Lower leg skin (tissue), 4 donors: ENCODE measurements around the gene WWOX. TPM values are rescaled to one million over a fixed set of nuclear protein-coding genes. Genes with fewer than 3 reads are reported as not detected.

ENCODE experiments used
- DNase-seq, 2 donors: peaks; one replicate each; pipeline ENCODE4 v3.0.0-alpha.2; 2019; ENCODE audit warnings: low spot score in 2 of 2
- H3K4me3 ChIP-seq: fragments of 200-600 bp; sonication (generic); 2 replicates; pipeline ENCODE4 v1.5.1; 2017; ENCODE audit warnings: mild to moderate bottlenecking, low read depth; ENCODE audit not compliant: poor library complexity, severe bottlenecking
- POLR2A ChIP-seq, 2 donors: fragments of 450-650 bp; IDR thresholded peaks; one replicate each; pipeline ENCODE4 v1.6.1; 2016 to 2017; ENCODE audit warnings: antibody characterized with exemption in 2 of 2, mild to moderate bottlenecking in 1 of 2, moderate library complexity in 1 of 2
- WGBS, 2 donors: methylation state at CpG; one replicate each; pipeline ENCODE4 v1.1.5; 2018; 5-methylcytosine and 5-hydroxymethylcytosine counted together
- intact Hi-C: fragments of 100-400 bp; cut with DNase I; formaldehyde crosslinking; loops from one replicate; pipeline ENCODE4 v1.15.0; 2023; ENCODE audit warnings: low total_unique reads
- total RNA-seq, 4 donors: library from RNA; depleted of rRNA; stranded (reverse); fragments of >200 nt; gene quantifications; one replicate each; pipeline ENCODE4 v1.1.0, GENCODE V29; 2016
- TF ChIP-seq, protein P1 (sequence below), 3 donors: fragments of 450-650 bp; IDR thresholded peaks; one replicate each; pipeline ENCODE4 v1.5.1; 2016; ENCODE audit warnings: antibody characterized with exemption in 3 of 3, mild to moderate bottlenecking in 3 of 3, moderate library complexity in 2 of 3

The WWOX gene
- total RNA-seq, 4 donors from 2014 or later: 21.0 to 82.7 (median 36.1) TPM

DNA sequence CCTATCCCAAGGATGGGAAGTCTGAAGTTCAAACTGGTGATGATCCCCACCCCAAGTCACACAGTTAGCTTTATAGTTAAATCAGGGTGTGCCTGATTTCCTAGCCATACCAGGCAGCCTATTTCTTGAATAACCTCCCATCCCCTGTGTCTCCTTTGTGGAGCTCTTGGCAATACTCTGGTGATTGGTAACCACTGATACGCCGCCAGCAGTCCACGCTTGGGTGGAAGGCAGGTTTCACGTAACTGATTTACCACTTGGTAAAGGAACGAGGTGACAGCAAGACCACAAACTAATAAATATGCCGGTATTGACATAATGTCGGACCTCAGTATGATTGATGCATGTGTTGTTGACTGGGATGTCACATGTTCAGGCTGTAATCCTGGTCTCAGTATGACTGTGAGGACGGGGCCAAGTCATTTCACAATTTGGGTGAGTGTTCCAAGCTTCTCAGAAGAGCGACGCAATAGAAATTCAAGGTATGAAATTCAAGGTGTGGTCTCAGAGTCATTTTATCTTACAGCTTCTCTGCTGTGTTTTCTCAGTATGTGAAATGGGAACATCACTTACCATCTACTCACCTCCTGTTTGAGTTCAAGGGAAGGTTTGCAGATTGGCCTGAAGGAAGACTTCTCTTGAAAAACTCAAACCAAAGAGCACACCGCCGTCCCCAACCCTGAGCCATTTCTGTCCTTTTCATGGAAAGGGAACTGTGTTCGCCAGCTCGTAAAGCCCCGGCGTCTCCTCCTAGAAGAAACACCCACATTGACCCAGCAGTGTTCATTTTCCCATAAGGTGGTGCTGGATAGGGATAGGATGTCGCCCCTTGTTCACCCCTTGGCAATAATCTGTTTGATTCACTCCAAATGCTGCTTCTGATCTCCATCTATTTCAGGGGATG is 678.9 kb downstream of the WWOX start:
- TF ChIP-seq, protein P1, sequence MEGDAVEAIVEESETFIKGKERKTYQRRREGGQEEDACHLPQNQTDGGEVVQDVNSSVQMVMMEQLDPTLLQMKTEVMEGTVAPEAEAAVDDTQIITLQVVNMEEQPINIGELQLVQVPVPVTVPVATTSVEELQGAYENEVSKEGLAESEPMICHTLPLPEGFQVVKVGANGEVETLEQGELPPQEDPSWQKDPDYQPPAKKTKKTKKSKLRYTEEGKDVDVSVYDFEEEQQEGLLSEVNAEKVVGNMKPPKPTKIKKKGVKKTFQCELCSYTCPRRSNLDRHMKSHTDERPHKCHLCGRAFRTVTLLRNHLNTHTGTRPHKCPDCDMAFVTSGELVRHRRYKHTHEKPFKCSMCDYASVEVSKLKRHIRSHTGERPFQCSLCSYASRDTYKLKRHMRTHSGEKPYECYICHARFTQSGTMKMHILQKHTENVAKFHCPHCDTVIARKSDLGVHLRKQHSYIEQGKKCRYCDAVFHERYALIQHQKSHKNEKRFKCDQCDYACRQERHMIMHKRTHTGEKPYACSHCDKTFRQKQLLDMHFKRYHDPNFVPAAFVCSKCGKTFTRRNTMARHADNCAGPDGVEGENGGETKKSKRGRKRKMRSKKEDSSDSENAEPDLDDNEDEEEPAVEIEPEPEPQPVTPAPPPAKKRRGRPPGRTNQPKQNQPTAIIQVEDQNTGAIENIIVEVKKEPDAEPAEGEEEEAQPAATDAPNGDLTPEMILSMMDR (IDR thresholded peaks at IDR 0.05): no peak
- TF ChIP-seq POLR2A (IDR thresholded peaks at IDR 0.05): no peak
- no peak overlapping the region for H3K4me3 ChIP-seq
- WGBS, 2 donors: 67 to 76% methylated on average over 17 of the region's 17 CpGs
- DNase-seq: peak in 1 of 2 donors; percentile 45
- intact Hi-C loops: no loop called here

DNA sequence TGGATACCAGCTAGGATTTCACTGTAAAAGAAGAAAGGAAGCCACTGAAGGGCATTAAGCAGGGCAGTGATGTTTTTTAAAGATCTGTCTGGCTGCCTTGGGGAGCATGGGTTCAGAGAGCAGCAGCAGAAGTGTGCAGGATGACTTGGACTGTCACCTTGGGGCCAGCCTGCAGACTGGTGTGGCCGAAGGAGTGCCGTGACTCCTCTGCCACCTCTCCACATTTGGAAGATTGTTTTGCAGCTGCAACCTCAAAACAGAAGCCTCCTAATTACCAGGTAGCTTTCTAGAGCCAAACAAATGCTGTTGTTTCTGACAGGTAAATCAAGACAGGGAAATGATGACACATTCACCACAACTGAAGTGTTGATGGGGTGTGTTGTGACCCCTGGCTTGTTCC is 681.4 kb downstream of the WWOX start:
- intact Hi-C loops: no loop called here
- WGBS, 2 donors: 74 to 92% methylated on average over 2 of the region's 2 CpGs
- TF ChIP-seq, protein P1 (IDR thresholded peaks at IDR 0.05): no peak
- no peak for TF ChIP-seq POLR2A (IDR thresholded peaks at IDR 0.05)

DNA sequence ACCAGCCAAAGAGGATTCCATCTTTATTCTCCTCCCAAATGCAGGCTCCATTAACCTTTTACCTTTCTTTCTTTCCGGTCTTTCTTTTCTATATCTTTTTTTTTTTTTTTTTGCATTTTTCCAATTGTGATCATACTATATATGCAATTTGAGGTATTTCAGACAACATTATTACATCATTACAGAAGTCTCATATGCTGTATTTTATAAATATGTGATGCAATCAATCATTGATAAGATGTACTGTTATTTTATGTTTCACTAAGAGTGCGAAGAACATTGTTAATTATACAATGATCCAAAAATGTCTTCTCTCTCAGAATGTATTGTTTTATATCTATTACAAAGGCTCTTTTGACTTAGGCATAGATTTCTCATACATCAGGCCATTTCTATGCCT is 683.1 kb downstream of the WWOX start:
- no peak for TF ChIP-seq POLR2A (IDR thresholded peaks at IDR 0.05)
- TF ChIP-seq, protein P1 (IDR thresholded peaks at IDR 0.05): no peak
- no peak overlapping the region for H3K4me3 ChIP-seq
- intact Hi-C loops: no loop called here
- DNase-seq: no peak
- WGBS, 2 donors: 97 to 98% methylated on average over 2 of the region's 2 CpGs

More for the DNA sequence above, 681.4 kb downstream of the WWOX start:
- no peak for DNase-seq
- no peak overlapping the region for H3K4me3 ChIP-seq

DNA sequence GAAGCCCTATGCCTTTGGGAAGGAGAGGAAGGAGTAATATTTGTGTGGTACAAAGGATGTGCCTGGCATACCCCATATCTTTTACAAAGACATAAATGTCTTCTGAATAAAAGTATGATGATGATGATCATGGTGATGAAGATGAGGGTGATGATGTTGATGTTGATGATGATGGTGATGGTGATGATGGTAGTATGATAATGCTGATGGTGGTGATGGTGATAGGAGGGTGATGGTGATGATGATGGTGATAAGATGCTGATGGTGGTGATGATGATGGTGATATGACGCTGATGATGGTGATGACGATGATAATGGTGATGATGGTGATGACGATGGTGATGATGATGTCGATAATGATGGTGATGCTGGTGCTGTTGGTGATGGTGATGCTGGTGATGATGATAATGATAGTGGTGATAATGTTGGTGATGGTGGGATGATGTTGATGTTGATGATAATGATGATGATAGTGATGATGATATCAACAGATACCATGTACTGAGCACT is 684.2 kb downstream of the WWOX start:
- DNase-seq: no peak
- 67 to 83% methylated on average over 4 of the region's 4 CpGs for WGBS, 2 donors
- no peak for TF ChIP-seq POLR2A (IDR thresholded peaks at IDR 0.05)
- TF ChIP-seq, protein P1 (IDR thresholded peaks at IDR 0.05): no peak
- no peak overlapping the region for H3K4me3 ChIP-seq
- intact Hi-C loops: no loop called here

DNA sequence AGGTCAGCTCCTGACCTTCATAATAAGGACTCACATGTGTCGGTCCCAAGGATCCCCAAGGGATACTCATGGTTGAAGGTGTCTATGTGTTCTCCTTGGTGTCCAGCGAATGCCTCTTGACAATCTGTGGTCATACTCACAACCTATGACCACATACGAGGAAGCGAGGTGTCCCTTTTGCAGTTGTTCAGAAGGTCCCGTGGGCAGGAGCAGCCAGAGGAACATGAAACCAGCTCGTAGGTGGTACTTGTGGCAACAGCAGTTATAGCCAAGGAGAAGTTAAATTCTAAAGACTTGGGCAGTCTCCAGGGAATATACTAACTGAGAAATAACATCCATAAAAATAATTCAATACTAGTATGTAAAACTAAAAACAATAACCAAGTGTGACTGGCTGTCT is 685.3 kb downstream of the WWOX start:
- intact Hi-C loops: no loop called here
- DNase-seq: no peak
- H3K4me3 ChIP-seq: no peak overlapping the region
- WGBS, 2 donors: 84 to 93% methylated on average over 6 of the region's 6 CpGs
- no peak for TF ChIP-seq POLR2A (IDR thresholded peaks at IDR 0.05)
- TF ChIP-seq, protein P1 (IDR thresholded peaks at IDR 0.05): no peak
